Activated CD8-positive, alpha-beta memory T cell treated with anti-CD3 and anti-CD28 coated beads for 4 hours (primary cell): Measurements from ENCODE around the gene AP1G2.

Experiments
- DNase-seq, 2 donors: peaks; one replicate each; pipeline ENCODE4 v3.0.0-alpha.2; 2020; ENCODE audit warnings: low read depth in 2 of 2

Gene AP1G2

GRCh38 chr14:23571701-23572523, 4.3 kb upstream of the AP1G2 start:
- DNase-seq: no peak

GRCh38 chr14:23570806-23571483, 3.4 kb upstream of the AP1G2 start:
- DNase-seq: no peak

GRCh38 chr14:23569443-23570151, 2.0 kb upstream of the AP1G2 start:
- no peak for DNase-seq

- DNase-seq: no peak
Observed at GRCh38 chr14:23568600-23569331, 1.2 kb upstream of the AP1G2 start.

GRCh38 chr14:23568021-23568599, 519 bp upstream of the AP1G2 start:
- DNase-seq: no peak

- no peak for DNase-seq
Observed at GRCh38 chr14:23566778-23567185, 809 bp downstream of the AP1G2 start.

- no peak for DNase-seq
Observed at GRCh38 chr14:23566112-23566777, 1.3 kb downstream of the AP1G2 start.

- no peak for DNase-seq
Observed at GRCh38 chr14:23565626-23566025, 2.0 kb downstream of the AP1G2 start.

GRCh38 chr14:23564876-23565275, 2.7 kb downstream of the AP1G2 start:
- no peak for DNase-seq

- DNase-seq: no peak
Observed at GRCh38 chr14:23564181-23564812, 3.3 kb downstream of the AP1G2 start.

GRCh38 chr14:23563473-23564180, 4.0 kb downstream of the AP1G2 start:
- no peak for DNase-seq

- peak; percentile 28 to 35 for DNase-seq
Observed at GRCh38 chr14:23562822-23563472, 4.6 kb downstream of the AP1G2 start.

- DNase-seq: no peak
Observed at GRCh38 chr14:23561873-23562821, 5.4 kb downstream of the AP1G2 start.

GRCh38 chr14:23561259-23561658, 6.3 kb downstream of the AP1G2 start:
- DNase-seq: no peak

- DNase-seq: no peak
Observed at GRCh38 chr14:23559926-23560520, 7.6 kb downstream of the AP1G2 start.

- peak in 1 of 2 donors; percentile 33 for DNase-seq
Observed at GRCh38 chr14:23559010-23559925, 8.3 kb downstream of the AP1G2 start.
